AG10803 (cell line): ENCODE results near the gene PTGS2.
A peak's percentile ranks its signal among the peaks of the same experiment; 100 is the strongest.

Experiments used
- DNase-seq: peaks from one replicate; pipeline ENCODE4 v3.0.0; 2010; ENCODE audit warnings: low read depth
- H3K4me3 ChIP-seq: 2 replicates; pipeline ENCODE4 v1.5.1; 2011; ENCODE audit warnings: mild to moderate bottlenecking, low read length, control low read depth
- TF ChIP-seq, protein P1 (sequence below): conservative IDR thresholded peaks from 2 replicates; pipeline ENCODE4 v1.5.1; 2011; ENCODE audit warnings: mild to moderate bottlenecking, low read length, control low read depth, inconsistent platforms

The PTGS2 gene

DNA sequence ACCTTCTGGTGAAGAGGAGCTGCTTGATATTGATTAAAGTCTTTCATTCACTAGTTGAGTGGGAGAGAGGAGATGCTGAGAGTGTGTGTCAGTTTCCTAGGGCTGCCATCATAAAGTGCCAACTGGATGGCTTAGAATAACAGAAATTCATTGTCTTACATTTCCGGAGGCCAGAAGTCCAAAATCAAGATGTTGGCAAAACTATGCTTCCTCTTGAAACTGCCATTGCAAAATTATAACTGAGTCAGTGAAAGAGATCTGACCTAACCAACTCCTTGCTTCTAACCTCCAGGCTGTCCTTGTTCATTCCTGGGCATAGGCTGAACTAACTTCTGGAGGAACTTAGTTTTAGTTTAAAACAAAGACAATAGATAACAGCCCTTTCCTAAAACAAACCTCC is 47.1 kb downstream of the PTGS2 start:
- H3K4me3 ChIP-seq: no peak overlapping the region
- DNase-seq: no peak
- TF ChIP-seq, protein P1, sequence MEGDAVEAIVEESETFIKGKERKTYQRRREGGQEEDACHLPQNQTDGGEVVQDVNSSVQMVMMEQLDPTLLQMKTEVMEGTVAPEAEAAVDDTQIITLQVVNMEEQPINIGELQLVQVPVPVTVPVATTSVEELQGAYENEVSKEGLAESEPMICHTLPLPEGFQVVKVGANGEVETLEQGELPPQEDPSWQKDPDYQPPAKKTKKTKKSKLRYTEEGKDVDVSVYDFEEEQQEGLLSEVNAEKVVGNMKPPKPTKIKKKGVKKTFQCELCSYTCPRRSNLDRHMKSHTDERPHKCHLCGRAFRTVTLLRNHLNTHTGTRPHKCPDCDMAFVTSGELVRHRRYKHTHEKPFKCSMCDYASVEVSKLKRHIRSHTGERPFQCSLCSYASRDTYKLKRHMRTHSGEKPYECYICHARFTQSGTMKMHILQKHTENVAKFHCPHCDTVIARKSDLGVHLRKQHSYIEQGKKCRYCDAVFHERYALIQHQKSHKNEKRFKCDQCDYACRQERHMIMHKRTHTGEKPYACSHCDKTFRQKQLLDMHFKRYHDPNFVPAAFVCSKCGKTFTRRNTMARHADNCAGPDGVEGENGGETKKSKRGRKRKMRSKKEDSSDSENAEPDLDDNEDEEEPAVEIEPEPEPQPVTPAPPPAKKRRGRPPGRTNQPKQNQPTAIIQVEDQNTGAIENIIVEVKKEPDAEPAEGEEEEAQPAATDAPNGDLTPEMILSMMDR: no peak

DNA sequence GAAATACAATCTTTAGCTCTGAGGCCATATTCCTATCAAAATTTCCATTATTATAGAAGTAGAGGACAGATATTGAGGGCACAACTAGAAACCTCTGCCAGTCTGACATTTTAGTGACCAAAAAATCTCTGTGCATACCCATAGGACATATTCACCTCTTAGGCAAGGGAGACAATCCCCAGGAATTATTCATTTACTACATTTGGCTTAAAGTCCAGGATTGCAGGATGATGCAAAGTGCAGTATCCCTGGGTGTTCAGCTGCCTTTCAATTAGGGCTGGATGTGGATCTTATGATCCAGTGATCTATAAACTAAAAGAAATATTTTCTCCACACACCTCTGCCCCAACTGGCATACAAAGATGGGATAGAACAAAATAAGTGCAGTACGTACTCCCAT is 50.9 kb downstream of the PTGS2 start:
- H3K4me3 ChIP-seq: no peak overlapping the region
- DNase-seq: peak; percentile 49
- TF ChIP-seq, protein P1: no peak

DNA sequence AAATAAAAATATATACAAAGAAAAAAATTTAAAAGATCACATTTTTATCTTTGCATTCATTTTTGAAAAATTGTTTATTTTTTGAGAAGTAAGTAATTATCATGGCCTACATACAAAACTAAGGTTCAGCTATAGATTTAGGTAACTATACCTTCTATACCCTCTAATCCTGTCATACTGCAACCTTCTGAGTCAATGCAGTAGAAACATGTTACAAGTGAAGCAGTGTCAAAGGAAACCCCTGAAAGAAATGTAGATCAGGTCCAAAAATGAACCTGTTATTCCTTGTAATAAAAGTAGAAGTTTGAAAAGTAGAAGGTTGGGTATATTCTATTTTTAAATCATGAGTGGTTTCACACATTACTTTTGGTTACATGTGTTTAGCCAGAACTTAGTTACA is 51.3 kb downstream of the PTGS2 start:
- DNase-seq: no peak
- H3K4me3 ChIP-seq: no peak overlapping the region
- TF ChIP-seq, protein P1: no peak

DNA sequence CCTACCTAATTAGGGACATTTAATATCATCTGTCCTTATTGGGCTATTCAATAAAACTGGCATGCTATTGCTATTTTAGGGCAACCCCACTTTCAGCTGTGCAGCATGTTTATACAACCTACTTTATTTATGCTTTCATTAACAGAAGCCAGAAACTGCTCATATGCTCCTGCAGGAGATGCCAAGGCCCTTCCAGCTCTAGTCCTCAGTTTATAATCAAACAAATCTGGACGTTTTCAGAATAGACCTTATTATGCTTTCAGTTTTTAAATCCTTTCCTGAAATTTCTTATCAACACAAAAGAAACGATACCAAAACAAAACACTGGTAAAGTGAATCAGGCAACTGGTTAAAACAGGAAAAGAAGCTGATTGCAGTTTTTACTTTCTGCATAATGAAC is 53.2 kb downstream of the PTGS2 start:
- TF ChIP-seq, protein P1: no peak
- DNase-seq: no peak
- no peak overlapping the region for H3K4me3 ChIP-seq

DNA sequence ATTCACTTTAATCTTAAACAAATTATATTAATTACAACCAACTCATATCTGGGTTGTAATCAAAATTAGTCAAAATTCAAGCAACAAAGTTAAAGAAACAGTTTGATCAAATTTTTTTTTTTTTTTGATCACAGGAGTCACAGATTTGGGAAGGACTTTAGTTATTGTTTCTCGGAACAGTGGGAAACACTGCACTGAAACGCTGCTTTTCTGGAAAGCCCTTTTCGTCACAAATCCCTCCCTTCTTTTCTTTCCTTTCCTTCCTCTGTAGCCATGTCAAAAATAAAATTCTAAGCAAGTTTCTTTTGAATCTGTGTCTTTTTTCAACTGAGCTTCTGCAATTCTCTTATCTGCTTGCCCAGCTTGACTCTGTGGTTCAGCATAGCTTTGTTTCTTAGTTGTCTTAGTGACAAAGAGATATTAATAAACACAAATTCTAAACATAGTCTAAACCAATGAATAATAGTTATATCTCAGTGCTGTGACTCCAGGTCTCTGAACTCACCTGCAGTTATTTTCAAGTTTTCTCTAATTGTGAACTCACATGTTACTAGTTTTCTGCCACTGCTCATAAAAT is 53.8 kb downstream of the PTGS2 start:
- DNase-seq: no peak
- H3K4me3 ChIP-seq: no peak overlapping the region
- TF ChIP-seq, protein P1: no peak

DNA sequence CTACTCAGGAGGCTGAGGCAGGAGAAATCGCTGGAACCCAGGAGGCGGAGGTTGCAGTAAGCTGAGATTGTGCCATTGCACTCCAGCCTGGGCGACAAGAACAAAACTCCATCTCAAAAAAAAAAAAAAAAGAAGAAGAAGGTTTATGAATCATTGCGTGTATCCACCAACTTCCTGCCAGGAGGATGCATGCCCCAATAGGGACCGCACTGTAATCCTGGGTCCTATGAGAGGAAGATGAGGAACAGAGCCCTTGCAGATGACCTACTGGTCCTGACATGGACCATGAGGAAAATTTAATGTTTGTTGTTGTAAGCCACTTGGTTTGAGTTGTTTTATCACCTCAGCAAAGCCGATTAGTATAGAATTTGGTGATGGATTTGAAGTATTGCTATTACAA is 56.7 kb downstream of the PTGS2 start:
- H3K4me3 ChIP-seq: no peak overlapping the region
- TF ChIP-seq, protein P1: no peak
- no peak for DNase-seq
